HEK293 (cell line): Measurements from ENCODE around the gene NUP153.
A peak's percentile ranks its signal among the peaks of the same experiment; 100 is the strongest.

Experiments
- CTCF ChIA-PET: fragments of 350-600 bp; formaldehyde crosslinking; extraction: SDS; loops from one replicate; lab custom pipeline; 2021; ENCODE audit warnings: antibody characterized with exemption; lab: Yijun Ruan, JAX
- POLR2A ChIA-PET: fragments of 300-600 bp; formaldehyde crosslinking; extraction: SDS; loops from one replicate; lab custom pipeline; 2020; ENCODE audit warnings: antibody characterized with exemption, inconsistent platforms; lab: Yijun Ruan, JAX
- H3K27ac ChIP-seq: fragments of 200-500 bp; sonication (Bioruptor generic); 2 replicates; pipeline ENCODE4 v1.5.1; 2014; ENCODE audit warnings: low read depth, low read length, control low read depth, inconsistent platforms; ENCODE audit errors: extremely low read depth
- H3K36me3 ChIP-seq, 2 experiments: fragments of 200-500 bp in 1 of 2; sonication (Bioruptor generic) in 1 of 2; 1 replicate in 1 of 2; 2 replicates in 1 of 2; pipeline ENCODE4 v1.5.1; 2014 to 2017; ENCODE audit warnings: inconsistent platforms in 2 of 2, low read length in 2 of 2; ENCODE audit not compliant: control insufficient read depth in 2 of 2, insufficient read depth in 1 of 2
- H3K4me1 ChIP-seq: fragments of 200-500 bp; sonication (Bioruptor generic); 2 replicates; pipeline ENCODE4 v1.5.1; 2014; ENCODE audit warnings: mild to moderate bottlenecking, low read length, inconsistent platforms; ENCODE audit not compliant: control insufficient read depth, insufficient read depth
- H3K4me3 ChIP-seq: 2 replicates; pipeline ENCODE4 v1.5.1; 2011; ENCODE audit warnings: low read depth, mild to moderate bottlenecking, control low read depth, low read length, moderate library complexity
- H3K9me3 ChIP-seq: fragments of 200-500 bp; sonication (Bioruptor generic); 2 replicates; pipeline ENCODE4 v1.5.1; 2014; ENCODE audit warnings: low read depth, low read length, inconsistent platforms; ENCODE audit not compliant: control insufficient read depth, insufficient read depth
- KLF1 ChIP-seq: fragments of 450-650 bp; formaldehyde crosslinking; IDR thresholded peaks from 2 replicates; pipeline ENCODE4 v1.5.1; 2016; ENCODE audit warnings: missing biosample characterization, missing genetic modification characterization
- KLF17 ChIP-seq: fragments of 450-650 bp; formaldehyde crosslinking; IDR thresholded peaks from 2 replicates; pipeline ENCODE4 v1.5.1; 2016; ENCODE audit warnings: missing biosample characterization, missing genetic modification characterization
- KLF7 ChIP-seq: fragments of 450-650 bp; formaldehyde crosslinking; IDR thresholded peaks from 2 replicates; pipeline ENCODE4 v1.5.1; 2016; ENCODE audit warnings: missing biosample characterization, missing genetic modification characterization, borderline replicate concordance
- KLF8 ChIP-seq: fragments of 450-650 bp; formaldehyde crosslinking; IDR thresholded peaks from 2 replicates; pipeline ENCODE4 v1.5.1; 2016; ENCODE audit warnings: missing biosample characterization, missing genetic modification characterization
- KLF9 ChIP-seq: fragments of 450-650 bp; formaldehyde crosslinking; IDR thresholded peaks from 2 replicates; pipeline ENCODE4 v1.5.1; 2016; ENCODE audit warnings: missing biosample characterization, missing genetic modification characterization, low read depth
- SP3 ChIP-seq: fragments of 450-650 bp; formaldehyde crosslinking; IDR thresholded peaks from 2 replicates; pipeline ENCODE4 v1.5.1; 2016; ENCODE audit warnings: missing biosample characterization, missing genetic modification characterization
- SP7 ChIP-seq: fragments of 450-650 bp; formaldehyde crosslinking; IDR thresholded peaks from 2 replicates; pipeline ENCODE4 v1.5.1; 2016; ENCODE audit warnings: missing biosample characterization, missing genetic modification characterization
- ZBTB48 ChIP-seq: fragments of 450-650 bp; formaldehyde crosslinking; IDR thresholded peaks from 2 replicates; pipeline ENCODE4 v1.5.1; 2016; ENCODE audit warnings: missing biosample characterization, missing genetic modification characterization
- ZEB2 ChIP-seq: fragments of 450-650 bp; formaldehyde crosslinking; IDR thresholded peaks from 2 replicates; pipeline ENCODE4 v1.5.1; 2016; ENCODE audit warnings: missing biosample characterization, missing genetic modification characterization
- ZFHX2 ChIP-seq: fragments of 450-650 bp; formaldehyde crosslinking; conservative IDR thresholded peaks from 2 replicates; pipeline ENCODE4 v1.5.1; 2016; ENCODE audit warnings: missing biosample characterization, missing genetic modification characterization
- ZFP41 ChIP-seq: fragments of 450-650 bp; formaldehyde crosslinking; IDR thresholded peaks from 2 replicates; pipeline ENCODE4 v1.5.1; 2016; ENCODE audit warnings: missing biosample characterization, missing genetic modification characterization, borderline replicate concordance
- ZIC2 ChIP-seq: fragments of 450-650 bp; formaldehyde crosslinking; IDR thresholded peaks from 2 replicates; pipeline ENCODE4 v1.5.1; 2016; ENCODE audit warnings: missing biosample characterization, missing genetic modification characterization
- ZNF10 ChIP-seq: fragments of 450-650 bp; formaldehyde crosslinking; IDR thresholded peaks from 2 replicates; pipeline ENCODE4 v1.5.1; 2017; ENCODE audit warnings: missing biosample characterization, missing genetic modification characterization
- ZNF114 ChIP-seq: fragments of 450-650 bp; formaldehyde crosslinking; IDR thresholded peaks from 2 replicates; pipeline ENCODE4 v1.5.0; 2017; ENCODE audit warnings: missing biosample characterization, missing genetic modification characterization
- ZNF132 ChIP-seq: fragments of 450-650 bp; formaldehyde crosslinking; IDR thresholded peaks from 2 replicates; pipeline ENCODE4 v1.5.1; 2017; ENCODE audit warnings: missing biosample characterization, missing genetic modification characterization, borderline replicate concordance
- ZNF138 ChIP-seq: fragments of 450-650 bp; formaldehyde crosslinking; IDR thresholded peaks from 2 replicates; pipeline ENCODE4 v1.5.1; 2016; ENCODE audit warnings: missing biosample characterization, missing genetic modification characterization, borderline replicate concordance
- ZNF146 ChIP-seq: fragments of 450-650 bp; formaldehyde crosslinking; IDR thresholded peaks from 2 replicates; pipeline ENCODE4 v1.5.1; 2016; ENCODE audit warnings: missing biosample characterization, missing genetic modification characterization
- ZNF16 ChIP-seq: fragments of 450-650 bp; formaldehyde crosslinking; IDR thresholded peaks from 2 replicates; pipeline ENCODE4 v1.5.1; 2016; ENCODE audit warnings: low read depth, missing biosample characterization, missing genetic modification characterization
- ZNF211 ChIP-seq: fragments of 450-650 bp; formaldehyde crosslinking; IDR thresholded peaks from 2 replicates; pipeline ENCODE4 v1.5.1; 2016; ENCODE audit warnings: low read depth, missing biosample characterization, missing genetic modification characterization
- ZNF214 ChIP-seq: fragments of 450-650 bp; formaldehyde crosslinking; IDR thresholded peaks from 2 replicates; pipeline ENCODE4 v1.5.1; 2017; ENCODE audit warnings: missing biosample characterization, mild to moderate bottlenecking, missing genetic modification characterization, borderline replicate concordance
- ZNF223 ChIP-seq: fragments of 450-650 bp; formaldehyde crosslinking; IDR thresholded peaks from 2 replicates; pipeline ENCODE4 v1.5.1; 2016; ENCODE audit warnings: missing biosample characterization, missing genetic modification characterization
- ZNF23 ChIP-seq: fragments of 450-650 bp; formaldehyde crosslinking; IDR thresholded peaks from 2 replicates; pipeline ENCODE4 v1.5.1; 2016; ENCODE audit warnings: missing biosample characterization, missing genetic modification characterization, borderline replicate concordance
- ZNF335 ChIP-seq: fragments of 450-650 bp; formaldehyde crosslinking; conservative IDR thresholded peaks from 2 replicates; pipeline ENCODE4 v1.5.1; 2016; ENCODE audit warnings: missing biosample characterization, missing genetic modification characterization
- ZNF391 ChIP-seq: fragments of 450-650 bp; formaldehyde crosslinking; IDR thresholded peaks from 2 replicates; pipeline ENCODE4 v1.5.1; 2016; ENCODE audit warnings: low read depth, missing biosample characterization, missing genetic modification characterization, borderline replicate concordance
- ZNF449 ChIP-seq: fragments of 450-650 bp; formaldehyde crosslinking; IDR thresholded peaks from 2 replicates; pipeline ENCODE4 v1.5.1; 2017; ENCODE audit warnings: missing biosample characterization, mild to moderate bottlenecking, missing genetic modification characterization, moderate library complexity
- ZNF561 ChIP-seq: fragments of 450-650 bp; IDR thresholded peaks from 2 replicates; pipeline ENCODE4 v1.5.1; 2018; ENCODE audit warnings: missing biosample characterization, missing genetic modification characterization, borderline replicate concordance
- ZNF571 ChIP-seq: fragments of 450-650 bp; formaldehyde crosslinking; IDR thresholded peaks from 2 replicates; pipeline ENCODE4 v1.5.0; 2017; ENCODE audit warnings: missing biosample characterization, missing genetic modification characterization
- ZNF626 ChIP-seq: fragments of 450-650 bp; sonication (Bioruptor Pico); formaldehyde crosslinking; IDR thresholded peaks from 2 replicates; pipeline ENCODE4 v1.5.1; 2018; ENCODE audit warnings: missing biosample characterization, missing genetic modification characterization, inconsistent platforms
- ZNF768 ChIP-seq: fragments of 450-650 bp; formaldehyde crosslinking; IDR thresholded peaks from 2 replicates; pipeline ENCODE4 v1.5.1; 2018; ENCODE audit warnings: missing biosample characterization, mild to moderate bottlenecking, missing genetic modification characterization

NUP153 gene

GRCh38 chr6:17744019-17744756, 37.5 kb upstream of the NUP153 start:
- no peaks in the 10 kb centered on the region for H3K9me3 ChIP-seq
- no peaks in the 10 kb centered on the region for H3K4me1 ChIP-seq
- H3K36me3 ChIP-seq = no peaks in the 10 kb centered on the region
- CTCF ChIA-PET = interaction anchor here (0.8 kb wide), 1 partner anchor 60 kb away, joined by 4 read pairs; no protein-coding TSS in a partner anchor
- no peak overlapping the region for H3K27ac ChIP-seq
- POLR2A ChIA-PET = interaction anchor here (0.6 to 0.9 kb wide), 2 partner anchors 16 to 144 kb away, joined by 6 to 8 read pairs; partner anchors contain the start of gene FAM8A1
- no peak for TF ChIP-seq ZBTB48 (tag by site-specific recombination)
- no peak for TF ChIP-seq ZIC2 (tag by site-specific recombination)
- TF ChIP-seq ZNF138 (tag by site-specific recombination) = no peak
- no peak for TF ChIP-seq KLF7 (tag by site-specific recombination)
- no peak for TF ChIP-seq ZFP41 (tag by site-specific recombination)
- no peak for TF ChIP-seq ZNF16
- no peak for TF ChIP-seq SP3 (tag by site-specific recombination)
- TF ChIP-seq ZNF211 (tag by site-specific recombination) = no peak
- TF ChIP-seq ZNF132 (tag by site-specific recombination) = no peak
- TF ChIP-seq ZNF214 (tag by site-specific recombination) = no peak
- TF ChIP-seq ZNF561 (tag by site-specific recombination) = no peak
- no peak for TF ChIP-seq ZNF10
- TF ChIP-seq SP7 = no peak
- TF ChIP-seq ZFHX2 = no peak
- TF ChIP-seq ZNF23 (tag by site-specific recombination) = no peak
- H3K4me3 ChIP-seq = no peak overlapping the region

- no peak for TF ChIP-seq ZNF146
- peak; percentile 78 for TF ChIP-seq KLF1 (tag by site-specific recombination)
- no peak for TF ChIP-seq ZEB2
- TF ChIP-seq KLF17 = peak; percentile 30; the same call in 1 of the 2 replicates
- Histone ChIP-seq H3K4me3 (no peak overlapping the region), H3K36me3 (no peaks in the 10 kb centered on the region), H3K9me3 (no peaks in the 10 kb centered on the region), H3K27ac (no peak overlapping the region), H3K4me1 (no peaks in the 10 kb centered on the region)
- ChIA-PET POLR2A (interaction anchor here (1.0 kb wide), 1 partner anchor 34 kb away, joined by 3 read pairs; the partner anchor contains the start of gene NUP153), CTCF (interaction anchor here (0.6 kb wide), 1 partner anchor 272 kb away, joined by 3 read pairs; no protein-coding TSS in a partner anchor)
Observed at GRCh38 chr6:17741507-17741906, 34.8 kb upstream of the NUP153 start.

- no peak overlapping the region for H3K4me3 ChIP-seq
- H3K9me3 ChIP-seq = no peaks in the 10 kb centered on the region
- no peaks in the 10 kb centered on the region for H3K36me3 ChIP-seq
- no peaks in the 10 kb centered on the region for H3K4me1 ChIP-seq
- TF ChIP-seq KLF9 (no peak), ZEB2 (no peak), ZNF223 (tag by site-specific recombination) (no peak), ZNF626 (no peak), SP3 (tag by site-specific recombination) (no peak), ZNF391 (tag by site-specific recombination) (no peak), ZNF571 (no peak), ZNF449 (tag by site-specific recombination) (no peak), ZBTB48 (tag by site-specific recombination) (no peak), ZNF114 (tag by site-specific recombination) (no peak), ZNF335 (tag by site-specific recombination) (no peak), ZNF768 (tag by site-specific recombination) (no peak), KLF8 (no peak)
- H3K27ac ChIP-seq = no peak overlapping the region
- ChIA-PET CTCF (interaction anchor here (0.7 kb wide), 1 partner anchor 13 kb away, joined by 4 read pairs; no protein-coding TSS in a partner anchor), POLR2A (interaction anchor here (0.5 to 1.0 kb wide), 3 partner anchors 34 to 37 kb away, joined by 3 to 4 read pairs (median 3); partner anchors contain the start of gene NUP153)
Observed at GRCh38 chr6:17740559-17741220, 34.0 kb upstream of the NUP153 start.
